ENCODE results near the gene RCCD1.
A peak's percentile ranks its signal among the peaks of the same experiment; 100 is the strongest.
"Not testable (repeated sequence)": the region's sequence is repeated elsewhere in the genome, so short reads cannot be mapped to it uniquely, and the experiment has no call there.

The RCCD1 gene

DNA sequence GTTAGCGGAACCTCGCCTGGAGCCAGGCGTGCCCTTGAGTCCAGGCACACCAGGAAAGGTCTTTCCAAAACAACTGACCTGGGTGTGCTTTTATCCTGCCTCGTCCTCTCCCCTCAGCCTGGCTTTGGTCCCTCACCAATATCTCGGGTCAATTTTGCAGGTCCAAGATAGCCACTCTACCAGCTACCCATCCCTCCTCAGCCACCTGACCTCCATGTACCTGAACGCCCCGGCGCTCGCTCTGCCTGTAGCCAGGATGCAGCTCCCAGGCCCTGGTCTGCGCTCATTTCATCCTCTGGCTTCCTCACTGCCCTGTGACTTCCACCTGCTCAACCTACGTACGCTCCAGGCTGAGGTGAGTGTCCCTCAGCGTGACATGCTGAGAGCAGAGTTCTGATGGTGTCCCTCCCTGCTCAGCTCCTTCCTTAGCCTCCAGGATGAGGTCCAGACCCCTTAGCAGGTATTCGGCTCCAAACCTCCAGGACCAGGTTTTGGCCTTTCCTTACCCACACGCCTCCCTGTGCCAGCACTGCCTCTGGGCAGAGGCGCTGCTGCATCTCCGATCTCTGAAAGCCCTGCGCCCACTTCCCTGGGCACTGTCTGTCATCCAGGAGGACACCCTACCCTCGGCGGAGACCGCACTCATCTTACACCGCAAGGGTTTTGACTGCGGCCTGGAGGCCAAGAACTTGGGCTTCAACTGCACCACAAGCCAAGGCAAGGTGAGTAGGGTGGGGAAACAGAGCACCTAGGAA is 36.5 kb upstream of the RCCD1 start:
- DNase-seq: no peak

DNA sequence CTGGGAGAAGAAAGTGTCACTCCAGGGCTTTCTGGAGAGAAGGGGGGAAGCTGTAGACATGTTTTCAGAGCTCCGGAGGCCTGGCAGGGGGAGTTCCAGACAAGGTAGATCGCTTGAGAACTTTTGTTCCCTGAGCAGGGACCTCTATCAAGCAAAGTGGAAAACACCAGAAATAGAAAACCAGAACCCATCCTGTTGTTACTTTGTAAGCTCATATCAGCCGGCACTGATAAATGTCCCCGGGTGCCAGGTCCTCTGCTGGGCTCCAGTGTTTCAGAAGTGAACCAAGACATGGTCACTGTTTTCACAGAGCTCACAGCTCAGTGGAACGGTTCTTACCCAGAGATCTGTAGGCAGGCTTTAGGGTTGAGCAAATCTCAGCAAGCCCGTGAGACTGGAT is 35.8 kb upstream of the RCCD1 start:
- DNase-seq: no peak

DNA sequence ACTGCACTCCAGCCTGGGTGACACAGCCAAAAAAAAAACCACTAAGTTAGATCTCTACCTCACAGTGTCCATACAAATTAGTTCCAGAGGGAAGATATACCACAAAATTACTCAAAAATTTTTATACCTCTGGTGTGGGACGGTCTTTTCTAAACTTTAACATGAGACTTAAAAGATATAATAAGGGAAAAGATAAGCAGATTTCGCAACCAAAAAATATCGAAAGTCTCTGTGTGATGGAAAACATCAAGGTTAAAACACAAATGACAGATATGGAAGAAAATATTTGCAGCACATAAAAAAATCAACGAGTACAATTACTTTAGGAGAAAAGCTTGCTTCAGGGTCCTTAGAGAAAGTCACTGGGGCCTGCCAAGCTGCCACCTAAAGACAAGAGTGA is 32.8 kb upstream of the RCCD1 start:
- no peak for DNase-seq

DNA sequence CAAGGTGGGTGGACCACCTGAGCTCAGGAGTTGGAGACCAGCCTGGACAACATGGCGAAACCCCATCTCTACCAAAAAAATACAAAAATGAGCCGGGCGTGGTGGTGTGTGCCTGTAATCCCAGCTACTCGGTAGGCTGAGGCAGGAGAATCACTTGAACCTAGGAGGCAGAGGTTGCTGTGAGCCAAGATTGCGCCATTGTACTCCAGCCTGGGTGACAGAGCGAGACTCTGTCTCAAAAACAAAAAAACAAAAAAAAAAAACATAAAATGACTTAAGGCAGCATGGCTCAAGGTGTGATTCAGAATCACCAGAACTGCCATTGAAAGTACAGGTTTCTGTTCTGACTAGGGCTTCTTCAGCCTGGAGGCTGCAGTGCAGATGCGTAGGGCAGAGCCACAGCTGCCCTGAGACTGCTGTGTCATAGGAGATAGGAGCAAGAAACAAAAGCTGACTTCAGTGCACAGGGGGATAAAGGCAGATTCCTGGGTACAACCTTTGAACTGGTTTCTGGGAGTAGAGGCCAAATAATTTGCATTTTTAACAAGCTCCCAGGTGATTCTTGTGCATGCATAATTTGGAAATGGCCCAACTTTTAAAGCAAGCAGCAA is 31.9 kb upstream of the RCCD1 start:
- DNase-seq: not testable (repeated sequence)

DNA sequence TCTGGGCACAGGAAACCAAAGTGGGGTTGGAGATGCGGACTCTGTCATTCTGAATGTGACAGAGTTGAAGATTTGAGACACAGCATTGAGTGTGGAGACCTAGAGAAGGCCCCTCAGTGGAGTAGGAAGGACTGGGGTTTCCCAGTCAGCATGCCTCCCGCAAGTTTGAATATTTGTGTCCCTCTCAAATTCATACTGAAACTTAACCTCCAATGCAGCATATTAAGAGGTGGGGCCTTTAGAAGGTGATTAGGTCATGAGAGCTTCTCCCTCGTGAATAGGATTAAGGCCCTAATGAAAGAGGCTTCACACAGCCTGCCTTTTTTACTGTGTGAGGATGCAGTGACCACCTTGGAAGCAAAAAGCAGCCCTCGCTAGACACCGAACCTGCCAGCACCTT is 30.3 kb upstream of the RCCD1 start:
- DNase-seq: no peak

DNA sequence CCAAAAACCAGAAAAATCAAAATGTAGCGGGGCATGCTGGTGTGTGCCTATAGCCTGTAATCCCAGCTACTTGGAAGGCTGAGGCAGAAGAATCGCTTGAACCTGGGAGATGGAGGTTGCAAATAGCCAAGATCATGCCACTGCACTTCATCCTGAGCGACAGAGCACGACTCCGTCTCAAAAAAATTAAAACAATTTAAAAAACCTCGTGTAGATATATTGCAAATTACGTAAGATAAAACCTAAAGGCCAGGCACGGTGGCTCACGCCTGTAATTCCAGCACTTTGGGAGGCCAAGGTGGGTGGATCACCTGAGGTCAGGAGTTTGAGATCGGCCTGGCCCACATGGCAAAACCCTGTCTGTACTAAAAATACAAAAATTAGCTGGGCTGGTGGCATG is 27.9 kb upstream of the RCCD1 start:
- DNase-seq: not testable (repeated sequence)

DNA sequence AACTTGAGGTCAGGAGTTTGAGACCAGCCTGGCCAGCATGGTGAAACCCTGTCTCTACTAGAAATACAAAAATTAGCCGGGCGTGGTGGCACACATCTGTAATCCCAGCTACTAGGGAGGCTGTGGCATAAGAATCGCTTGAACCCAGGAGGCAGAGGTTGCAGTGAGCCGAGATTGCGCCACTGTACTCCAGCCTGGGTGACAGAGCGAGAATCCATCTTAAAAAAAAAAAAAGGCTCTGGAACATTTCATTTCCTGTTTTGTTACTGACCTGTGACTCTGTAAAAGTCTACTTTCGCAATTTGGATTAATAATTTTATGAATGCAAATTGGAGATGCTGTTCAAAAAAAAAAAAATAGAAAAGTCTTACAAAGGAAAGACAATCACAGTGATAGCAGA is 26.6 kb upstream of the RCCD1 start:
- not testable (repeated sequence) for DNase-seq

DNA sequence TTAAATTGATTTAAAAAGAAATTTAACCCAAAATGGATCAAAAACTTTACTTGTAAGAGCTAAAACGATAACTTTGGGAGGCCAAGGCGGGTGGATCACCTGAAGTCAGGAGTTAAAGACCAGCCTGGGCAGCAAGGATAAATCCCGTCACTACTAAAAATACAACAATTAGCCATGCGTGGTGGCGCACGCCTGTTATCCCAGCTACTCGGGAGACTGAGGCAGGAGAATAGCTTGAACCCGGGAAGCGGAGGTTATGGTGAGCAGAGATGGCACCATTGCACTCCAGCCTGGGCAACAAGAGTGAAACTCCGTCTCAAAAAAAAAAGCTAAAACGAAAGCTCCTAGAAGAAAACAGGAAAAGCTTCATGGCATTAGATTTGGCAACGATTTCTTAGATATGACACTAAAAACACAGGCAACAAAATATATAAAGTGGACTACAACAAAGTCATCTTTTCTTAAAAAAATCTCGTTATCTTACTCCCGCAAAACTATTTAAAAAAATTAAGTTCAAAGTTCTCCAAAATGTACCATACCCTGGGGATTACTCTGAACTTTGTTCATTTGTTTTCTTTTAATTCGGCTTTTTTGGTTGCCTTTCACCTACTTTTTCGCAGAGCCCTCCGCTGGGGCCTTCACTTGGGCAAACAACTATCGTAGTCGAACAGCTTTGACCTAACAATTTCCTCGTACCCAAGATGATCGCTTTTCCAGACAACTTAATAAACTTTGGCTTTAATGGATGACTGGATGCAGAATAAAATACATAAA is 25.3 kb upstream of the RCCD1 start:
- no peak for DNase-seq

DNA sequence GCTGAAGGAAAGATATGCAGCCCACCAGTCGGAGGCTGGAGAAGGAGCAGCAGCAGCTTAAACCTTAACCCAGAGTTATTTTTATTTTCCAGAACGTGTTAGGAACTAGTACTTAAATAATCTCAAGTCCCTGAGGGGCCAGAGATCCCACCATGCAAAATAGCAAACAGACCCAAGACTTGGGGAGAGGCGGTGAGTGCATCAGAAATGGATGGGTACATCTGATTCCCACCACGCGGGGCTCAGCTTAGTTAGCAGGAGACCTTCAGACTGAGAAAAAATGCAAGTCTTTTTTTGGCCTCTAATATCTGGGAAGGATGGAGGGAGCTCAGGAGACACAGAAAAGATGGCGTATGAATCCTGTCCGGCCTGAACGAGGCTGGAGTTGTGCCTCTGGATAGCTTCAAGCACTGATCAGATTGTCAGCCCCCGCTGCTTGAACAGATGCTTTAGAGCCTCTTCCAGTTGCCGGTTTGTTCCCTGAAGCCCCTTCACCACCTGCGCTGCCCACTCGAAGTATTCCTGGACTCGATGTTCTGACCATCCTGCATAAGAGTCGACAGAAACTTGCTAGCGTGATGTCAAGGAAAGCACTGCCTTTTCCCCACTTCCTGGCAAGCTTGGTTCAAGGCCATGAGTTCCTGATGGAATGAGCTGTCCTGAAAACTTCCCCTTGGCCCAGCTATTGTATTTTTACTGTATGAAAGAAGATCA is 23.7 kb upstream of the RCCD1 start:
- DNase-seq: no peak

DNA sequence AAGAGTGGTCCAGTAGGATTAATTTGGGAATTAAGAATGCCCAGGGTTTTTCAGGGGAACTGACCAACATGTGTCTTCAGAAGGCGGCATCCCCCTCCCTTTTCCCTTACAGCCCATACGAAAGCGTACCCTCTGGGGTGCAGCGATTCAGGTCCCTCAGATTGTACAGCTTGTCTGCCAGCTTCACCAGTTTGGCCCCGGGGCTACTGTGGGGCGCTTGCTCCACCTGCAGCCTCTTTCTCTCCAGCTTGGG is 23.2 kb upstream of the RCCD1 start:
- DNase-seq: no peak

DNA sequence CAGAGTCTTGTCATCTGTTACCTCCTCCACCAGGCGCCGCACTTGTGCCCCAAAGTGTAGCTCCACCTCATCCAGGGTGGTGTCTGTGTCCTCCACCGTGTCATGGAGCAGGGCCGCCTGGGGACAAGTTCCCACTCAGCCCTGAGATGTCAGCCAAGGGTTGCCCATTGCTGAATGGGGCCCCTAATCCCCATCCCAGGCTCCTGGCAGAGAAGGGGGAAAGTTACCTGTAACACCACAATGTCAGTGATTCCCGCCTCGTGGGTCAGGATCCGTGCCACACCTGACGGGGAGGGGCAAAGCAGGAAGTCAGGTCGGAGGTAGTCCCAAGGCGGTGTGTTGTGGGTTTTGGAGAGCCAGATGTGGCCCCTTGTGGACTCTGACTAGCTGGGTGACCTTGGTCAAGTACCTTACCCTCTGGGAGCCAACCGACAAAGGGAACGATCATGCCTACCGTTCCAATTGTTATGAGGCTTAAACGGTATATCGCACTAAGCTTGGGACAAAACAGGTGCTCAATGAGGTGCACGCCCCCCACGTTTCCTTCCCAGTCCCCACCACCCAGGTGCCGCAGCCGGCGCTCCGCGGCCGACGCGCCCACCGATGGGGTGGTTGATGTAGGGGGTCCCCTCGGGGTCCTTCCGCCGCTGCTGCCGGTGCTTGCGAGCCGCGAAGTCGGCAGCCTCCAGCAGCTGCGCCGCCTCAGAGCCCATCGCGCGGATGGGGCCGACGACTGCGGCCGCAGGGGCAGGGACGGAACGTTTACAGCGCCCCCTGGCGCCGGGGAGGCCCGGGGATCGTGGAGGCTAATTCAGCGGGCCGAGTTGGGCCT is 22.6 kb upstream of the RCCD1 start, which contains the start of gene HDDC3:
Gene HDDC3 (minus strand): TSS at position 722 of the 832 bp plus-strand sequence. CDS start 9 bp downstream, at position 713.
- DNase-seq: peak; percentile 59

DNA sequence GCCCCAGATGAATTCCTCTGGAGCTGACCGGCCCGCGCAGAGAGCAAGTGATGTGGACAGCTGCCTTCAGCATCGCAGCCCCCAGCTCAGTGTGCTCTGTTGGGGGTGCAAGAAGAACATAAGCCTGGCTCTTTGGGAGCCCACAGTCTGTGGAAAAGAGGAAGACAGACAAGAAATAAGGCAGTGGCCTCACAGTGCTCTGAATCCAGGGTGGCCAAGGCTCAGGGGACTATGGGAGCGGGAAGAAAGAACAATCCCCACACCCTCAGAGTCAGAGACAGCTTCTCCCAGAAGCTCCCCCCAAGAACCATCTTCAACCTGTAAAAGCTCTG is 22.1 kb upstream of the RCCD1 start:
- no peak for DNase-seq

DNA sequence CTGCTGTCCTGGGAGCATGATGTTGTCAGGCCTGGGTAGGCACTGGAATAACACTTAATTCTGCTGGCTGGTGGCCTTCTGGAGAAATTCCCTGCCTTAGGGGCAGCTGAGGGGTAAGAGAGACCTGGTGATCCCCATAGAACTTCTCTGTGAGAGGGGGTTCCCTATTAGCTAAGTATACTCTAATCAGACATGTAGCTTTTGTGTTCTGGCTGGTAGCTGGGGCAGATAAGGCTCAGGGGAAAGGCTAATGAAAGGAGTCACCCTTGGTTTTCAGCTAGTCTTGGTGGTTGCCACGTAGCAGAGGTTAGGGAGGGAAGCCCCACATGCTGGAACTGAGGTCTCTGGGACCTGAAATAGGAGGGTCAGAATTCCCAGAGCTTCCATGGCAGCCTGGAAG is 21.4 kb upstream of the RCCD1 start:
- no peak for DNase-seq

DNA sequence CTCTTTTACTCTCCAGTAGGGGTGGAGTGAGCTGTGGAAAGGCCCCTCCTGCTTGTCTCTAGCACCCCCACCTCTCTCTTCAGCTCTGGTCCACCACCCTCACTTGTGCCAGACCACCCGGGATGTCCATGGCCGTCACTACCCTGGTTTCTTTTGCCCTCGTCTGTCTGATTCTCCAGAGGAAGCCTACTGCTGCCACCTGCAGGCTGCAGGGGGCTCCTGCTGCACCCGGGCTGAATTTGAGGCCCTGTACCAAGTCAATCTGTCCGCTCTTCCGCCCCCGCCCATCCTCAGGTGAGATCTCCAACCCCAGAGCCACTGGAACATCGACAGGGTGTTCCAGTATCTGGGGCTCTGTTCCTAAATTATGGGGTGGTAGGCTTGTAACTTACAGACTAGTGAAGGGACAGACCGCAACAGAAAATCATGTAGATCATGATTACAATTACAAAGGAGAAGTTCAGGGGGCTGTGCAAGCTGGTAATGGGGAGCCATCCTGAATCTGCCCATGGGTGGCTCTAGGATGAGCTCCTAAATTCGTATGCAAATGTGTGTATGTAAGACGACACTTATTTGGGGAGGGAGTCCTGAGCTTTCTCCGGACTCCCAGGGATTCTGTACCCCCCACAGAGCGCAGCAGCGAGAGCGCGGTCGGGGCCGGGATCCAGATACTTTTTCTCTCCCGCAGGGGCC is 20.3 kb upstream of the RCCD1 start:
- peak; percentile 49 for DNase-seq

DNA sequence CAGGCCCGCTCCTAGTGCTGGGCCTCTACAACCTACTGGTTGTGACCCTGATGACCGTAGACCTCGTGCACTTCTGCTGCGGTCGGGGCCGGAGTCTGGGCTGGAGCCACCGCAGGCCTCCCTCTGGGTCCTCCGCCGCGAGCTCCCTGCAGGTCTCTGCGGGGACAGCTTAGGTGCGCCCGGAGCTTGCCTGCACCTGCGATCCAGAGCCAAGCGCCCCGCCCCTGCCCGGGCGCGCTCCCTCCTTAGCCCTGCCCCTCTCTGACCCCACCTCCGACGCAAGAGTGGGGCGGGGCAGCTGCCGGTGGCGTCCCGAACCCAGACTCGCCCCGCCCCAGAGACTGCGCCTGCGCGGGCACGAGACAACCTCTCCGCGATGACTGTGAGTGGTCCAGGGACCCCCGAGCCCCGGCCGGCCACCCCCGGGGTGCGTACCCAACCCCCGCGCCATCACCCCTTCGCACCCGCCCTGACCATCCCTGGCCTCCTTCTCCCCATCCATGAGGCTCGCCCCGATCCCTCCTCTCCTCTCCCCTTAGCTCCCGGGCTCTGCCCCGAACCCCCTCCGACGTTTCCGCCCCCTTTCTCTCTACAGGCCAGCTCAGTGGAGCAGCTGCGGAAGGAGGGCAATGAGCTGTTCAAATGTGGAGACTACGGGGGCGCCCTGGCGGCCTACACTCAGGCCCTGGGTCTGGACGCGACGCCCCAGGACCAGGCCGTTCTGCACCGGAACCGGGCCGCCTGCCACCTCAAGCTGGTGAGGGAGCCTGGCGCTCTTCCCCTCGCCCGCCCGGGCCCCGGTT is 19.5 kb upstream of the RCCD1 start, which contains the start of gene UNC45A:
Gene UNC45A (plus strand): TSS at position 337 of the 803 bp plus-strand sequence. CDS start 40 bp downstream, at position 377.
- peak; percentile 55 for DNase-seq

DNA sequence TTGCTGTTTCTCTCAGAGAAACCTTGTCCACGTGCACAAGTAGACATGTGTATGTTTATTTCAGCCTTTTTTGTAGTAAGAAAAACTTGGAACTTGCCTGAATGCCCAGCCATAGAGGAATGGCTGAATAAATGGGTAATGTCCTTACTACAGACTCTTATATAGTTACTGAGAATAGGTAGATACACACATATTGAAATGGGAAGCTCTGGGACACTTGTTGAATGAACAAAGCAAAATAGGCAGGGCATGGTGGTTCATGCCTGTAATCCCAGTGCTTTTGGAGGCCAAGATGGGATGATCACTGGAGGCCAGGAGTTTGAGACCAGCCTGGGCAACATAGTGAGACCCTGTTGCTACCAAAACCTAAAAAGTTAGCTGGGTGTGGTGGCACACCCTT is 17.9 kb upstream of the RCCD1 start:
- no peak for DNase-seq

DNA sequence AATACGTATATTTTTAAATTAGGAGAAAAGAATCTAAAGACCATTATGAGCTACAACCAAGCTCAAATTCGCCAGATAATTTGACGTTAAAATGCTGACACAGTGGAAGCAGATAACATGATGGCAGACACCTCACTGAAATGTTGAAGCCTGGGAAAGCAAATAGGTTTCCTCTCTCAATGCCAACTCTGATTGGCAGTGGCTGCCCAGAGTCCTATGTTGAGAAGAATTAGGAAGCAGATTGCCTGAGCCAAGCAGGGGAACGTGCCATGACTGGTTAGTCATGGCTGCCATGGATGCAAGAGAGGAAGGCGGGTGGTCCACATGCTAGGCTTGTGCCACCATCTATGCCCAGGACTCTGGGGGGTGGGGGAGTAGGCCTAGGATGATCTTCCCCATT is 16.4 kb upstream of the RCCD1 start:
- no peak for DNase-seq

DNA sequence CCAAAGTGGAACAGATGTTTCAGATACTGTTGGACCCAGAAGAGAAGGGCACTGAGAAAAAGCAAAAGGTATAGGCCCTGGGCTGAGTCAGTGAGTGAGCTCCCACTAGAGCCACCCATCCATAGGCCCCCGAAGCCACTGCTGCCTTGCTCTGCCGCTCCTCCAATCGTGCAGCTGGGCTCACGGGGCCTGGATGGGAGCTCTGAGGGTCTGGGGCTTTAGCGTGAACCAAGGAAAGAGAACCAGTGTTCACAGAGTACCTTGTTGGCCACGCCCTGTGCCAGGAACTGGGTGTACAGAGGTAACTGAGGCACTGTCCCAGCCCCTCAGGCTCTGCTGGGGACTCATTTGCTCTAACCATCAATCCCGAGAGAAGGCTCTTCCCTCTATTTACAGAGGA is 14.9 kb upstream of the RCCD1 start:
- no peak for DNase-seq

DNA sequence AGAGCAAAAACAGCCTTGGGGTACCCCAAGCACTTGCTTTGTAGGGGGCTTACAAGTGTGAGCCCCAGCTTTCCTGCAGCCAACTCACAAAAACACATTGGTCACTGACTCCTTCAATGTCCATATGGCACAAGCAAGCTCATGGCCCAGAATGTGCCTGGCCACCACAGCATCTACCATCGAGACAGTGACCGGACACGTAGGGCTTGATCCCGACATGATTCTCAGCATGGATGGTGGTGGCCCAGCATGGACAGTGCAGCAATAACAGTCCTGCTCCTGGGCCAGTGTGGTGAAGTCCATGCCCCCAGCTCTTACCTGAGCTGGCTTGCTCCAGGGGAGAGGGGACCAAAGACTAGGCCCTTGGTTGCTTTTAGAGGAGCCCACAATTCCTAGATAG is 13.6 kb upstream of the RCCD1 start:
- no peak for DNase-seq

DNA sequence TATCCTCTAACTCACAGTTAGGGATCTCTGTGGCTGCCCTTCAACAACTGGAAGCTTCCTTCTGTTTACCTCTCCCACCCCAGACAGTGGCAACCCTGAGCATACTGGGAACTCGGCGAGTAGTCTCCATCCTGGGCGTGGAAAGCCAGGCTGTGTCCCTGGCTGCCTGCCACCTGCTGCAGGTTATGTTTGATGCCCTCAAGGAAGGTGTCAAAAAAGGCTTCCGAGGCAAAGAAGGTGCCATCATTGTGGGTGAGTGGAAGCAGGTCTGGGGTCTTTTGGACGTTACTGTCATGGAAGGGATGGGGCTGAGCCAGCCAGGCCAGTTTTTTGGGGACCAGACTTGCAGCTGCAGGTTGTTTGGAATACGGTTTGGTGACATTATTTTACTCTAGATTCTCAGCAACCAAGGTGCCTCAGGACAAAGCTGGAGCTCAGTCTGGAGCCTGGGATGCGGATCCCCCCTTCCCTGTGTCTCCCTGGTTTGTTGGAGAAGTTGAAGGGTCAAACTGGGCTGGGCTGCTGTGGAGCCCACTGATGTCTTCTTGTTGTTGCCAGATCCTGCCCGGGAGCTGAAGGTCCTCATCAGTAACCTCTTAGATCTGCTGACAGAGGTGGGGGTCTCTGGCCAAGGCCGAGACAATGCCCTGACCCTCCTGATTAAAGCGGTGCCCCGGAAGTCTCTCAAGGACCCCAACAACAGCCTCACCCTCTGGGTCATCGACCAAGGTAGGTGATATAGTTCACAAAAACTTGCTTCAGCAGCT is 12.1 kb upstream of the RCCD1 start:
- DNase-seq: no peak
